Astrocyte (in vitro differentiated cells and primary cell): ENCODE data around the gene PPP1R7. TPM values are rescaled to one million over a fixed set of nuclear protein-coding genes. Genes with fewer than 3 reads are reported as not detected.
A peak's percentile ranks its signal among the peaks of the same experiment; 100 is the strongest.

Source experiments
- DNase-seq: peaks from one replicate; pipeline ENCODE4 v3.0.0-alpha.2; 2010; ENCODE audit warnings: low read depth
- FAIRE-seq: peaks from 2 replicates; lab custom pipeline; 2011; peaks lifted over from hg19 to GRCh38; lab: Jason Lieb, UNC
- H2AFZ ChIP-seq: 2 replicates; pipeline ENCODE4 v1.6.0; 2012; ENCODE audit warnings: low read depth, low read length, inconsistent platforms
- H3K27ac ChIP-seq: 2 replicates; pipeline ENCODE4 v1.5.1; 2011; ENCODE audit warnings: low read depth, low read length, inconsistent platforms
- H3K27me3 ChIP-seq: 2 replicates; pipeline ENCODE4 v1.6.0; 2011; ENCODE audit warnings: low read length, inconsistent platforms; ENCODE audit not compliant: insufficient read depth
- H3K36me3 ChIP-seq: 2 replicates; pipeline ENCODE4 v1.5.1; 2011; ENCODE audit warnings: low read length, inconsistent platforms; ENCODE audit not compliant: insufficient read depth
- H3K4me1 ChIP-seq: 2 replicates; pipeline ENCODE4 v1.5.1; 2011; ENCODE audit warnings: low read length, inconsistent platforms; ENCODE audit not compliant: insufficient read depth
- H3K4me2 ChIP-seq: 2 replicates; pipeline ENCODE4 v1.6.0; 2012; ENCODE audit warnings: low read length, inconsistent platforms
- H3K4me3 ChIP-seq: 2 replicates; pipeline ENCODE4 v1.5.1; 2011; ENCODE audit warnings: low read depth, mild to moderate bottlenecking, low read length, inconsistent platforms; ENCODE audit not compliant: insufficient read depth
- H3K79me2 ChIP-seq: 2 replicates; pipeline ENCODE4 v1.6.0; 2012; ENCODE audit warnings: mild to moderate bottlenecking, low read length, inconsistent platforms; ENCODE audit not compliant: insufficient read depth
- H3K9ac ChIP-seq: 2 replicates; pipeline ENCODE4 v1.6.0; 2012; ENCODE audit warnings: mild to moderate bottlenecking, low read length, inconsistent platforms
- H3K9me3 ChIP-seq: 2 replicates; pipeline ENCODE4 v1.5.1; 2012; ENCODE audit warnings: low read depth, mild to moderate bottlenecking, low read length, inconsistent platforms; ENCODE audit not compliant: insufficient read depth
- H4K20me1 ChIP-seq: 2 replicates; pipeline ENCODE4 v1.6.0; 2012; ENCODE audit warnings: low read length, inconsistent platforms; ENCODE audit not compliant: insufficient read depth
- H3K27ac Mint-ChIP-seq: one replicate; pipeline ENCODE4 v1.8.0; 2021; ENCODE audit warnings: mild to moderate bottlenecking, mixed read lengths; ENCODE audit not compliant: unreplicated experiment
- H3K27me3 Mint-ChIP-seq: one replicate; pipeline ENCODE4 v1.8.0; 2021; ENCODE audit warnings: low read depth, mixed read lengths; ENCODE audit not compliant: unreplicated experiment
- H3K36me3 Mint-ChIP-seq: one replicate; pipeline ENCODE4 v1.8.0; 2021; ENCODE audit warnings: low read depth, mixed read lengths; ENCODE audit not compliant: unreplicated experiment
- H3K4me1 Mint-ChIP-seq: one replicate; pipeline ENCODE4 v1.8.0; 2021; ENCODE audit warnings: low read depth, mixed read lengths; ENCODE audit not compliant: unreplicated experiment
- H3K4me3 Mint-ChIP-seq: one replicate; pipeline ENCODE4 v1.8.0; 2021; ENCODE audit warnings: mild to moderate bottlenecking, moderate library complexity, mixed read lengths; ENCODE audit not compliant: unreplicated experiment
- H3K9me3 Mint-ChIP-seq: one replicate; pipeline ENCODE4 v1.8.0; 2021; ENCODE audit warnings: mild to moderate bottlenecking, mixed read lengths; ENCODE audit not compliant: unreplicated experiment
- EZH2 ChIP-seq: IDR thresholded peaks from 2 replicates; pipeline ENCODE4 v1.6.1; 2012; ENCODE audit warnings: mild to moderate bottlenecking, low read length, inconsistent platforms; ENCODE audit not compliant: insufficient read depth
- total RNA-seq: library from RNA; stranded (reverse); gene quantifications from 2 replicates; pipeline ENCODE4 v1.2.1, GENCODE V29; 2021
- TF ChIP-seq, protein P1 (sequence below): IDR thresholded peaks from 2 replicates; pipeline ENCODE4 v1.5.1; 2011; ENCODE audit warnings: low read depth, mild to moderate bottlenecking, inconsistent platforms, low read length, moderate library complexity; ENCODE audit not compliant: insufficient read depth

Gene PPP1R7
- total RNA-seq, 1 donor from 2014 or later = 53.4 TPM

DNA sequence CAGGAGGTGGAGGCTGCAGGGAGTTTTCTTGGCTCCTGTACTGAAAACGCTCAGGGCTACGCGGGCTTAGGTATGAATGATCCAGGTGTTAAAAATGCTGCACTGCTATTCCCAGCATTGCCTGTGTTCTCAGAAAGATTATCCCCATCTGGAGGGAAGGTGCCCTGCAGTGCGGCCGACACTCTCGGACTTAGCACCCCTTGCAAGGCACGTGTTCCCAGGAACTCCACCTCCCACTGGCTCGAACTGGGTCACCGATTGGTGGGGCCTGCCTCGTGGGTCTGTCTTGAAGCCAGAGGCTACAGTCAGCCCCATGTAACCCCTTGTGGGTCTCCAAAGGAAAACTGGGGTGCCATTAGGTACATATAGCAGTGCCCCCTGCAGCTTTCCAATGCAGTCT lies 63.9 kb downstream of the PPP1R7 start:
- Histone ChIP-seq H3K4me3 (no peak overlapping the region), H3K27me3 (peaks cover 5% of the 10 kb centered on the region), H3K4me1 (no peaks in the 10 kb centered on the region), H2AFZ (no peak overlapping the region), H3K36me3 (no peaks in the 10 kb centered on the region), H3K9me3 (no peaks in the 10 kb centered on the region), H3K79me2 (no peaks in the 10 kb centered on the region), H3K27ac (no peak overlapping the region), H3K9ac (no peak overlapping the region), H4K20me1 (no peaks in the 10 kb centered on the region), H3K4me2 (no peak overlapping the region)
- no peak overlapping the region for H3K4me3 Mint-ChIP-seq
- peaks cover 23% of the 10 kb centered on the region for H3K27me3 Mint-ChIP-seq
- H3K27ac Mint-ChIP-seq = no peak overlapping the region
- TF ChIP-seq, protein P1, sequence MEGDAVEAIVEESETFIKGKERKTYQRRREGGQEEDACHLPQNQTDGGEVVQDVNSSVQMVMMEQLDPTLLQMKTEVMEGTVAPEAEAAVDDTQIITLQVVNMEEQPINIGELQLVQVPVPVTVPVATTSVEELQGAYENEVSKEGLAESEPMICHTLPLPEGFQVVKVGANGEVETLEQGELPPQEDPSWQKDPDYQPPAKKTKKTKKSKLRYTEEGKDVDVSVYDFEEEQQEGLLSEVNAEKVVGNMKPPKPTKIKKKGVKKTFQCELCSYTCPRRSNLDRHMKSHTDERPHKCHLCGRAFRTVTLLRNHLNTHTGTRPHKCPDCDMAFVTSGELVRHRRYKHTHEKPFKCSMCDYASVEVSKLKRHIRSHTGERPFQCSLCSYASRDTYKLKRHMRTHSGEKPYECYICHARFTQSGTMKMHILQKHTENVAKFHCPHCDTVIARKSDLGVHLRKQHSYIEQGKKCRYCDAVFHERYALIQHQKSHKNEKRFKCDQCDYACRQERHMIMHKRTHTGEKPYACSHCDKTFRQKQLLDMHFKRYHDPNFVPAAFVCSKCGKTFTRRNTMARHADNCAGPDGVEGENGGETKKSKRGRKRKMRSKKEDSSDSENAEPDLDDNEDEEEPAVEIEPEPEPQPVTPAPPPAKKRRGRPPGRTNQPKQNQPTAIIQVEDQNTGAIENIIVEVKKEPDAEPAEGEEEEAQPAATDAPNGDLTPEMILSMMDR = no peak
- TF ChIP-seq EZH2 = no peak
- no peaks in the 10 kb centered on the region for H3K36me3 Mint-ChIP-seq
- no peak for FAIRE-seq
- peaks cover 3% of the 10 kb centered on the region for H3K9me3 Mint-ChIP-seq
- peaks cover 4% of the 10 kb centered on the region for H3K4me1 Mint-ChIP-seq
- no peak for DNase-seq

DNA sequence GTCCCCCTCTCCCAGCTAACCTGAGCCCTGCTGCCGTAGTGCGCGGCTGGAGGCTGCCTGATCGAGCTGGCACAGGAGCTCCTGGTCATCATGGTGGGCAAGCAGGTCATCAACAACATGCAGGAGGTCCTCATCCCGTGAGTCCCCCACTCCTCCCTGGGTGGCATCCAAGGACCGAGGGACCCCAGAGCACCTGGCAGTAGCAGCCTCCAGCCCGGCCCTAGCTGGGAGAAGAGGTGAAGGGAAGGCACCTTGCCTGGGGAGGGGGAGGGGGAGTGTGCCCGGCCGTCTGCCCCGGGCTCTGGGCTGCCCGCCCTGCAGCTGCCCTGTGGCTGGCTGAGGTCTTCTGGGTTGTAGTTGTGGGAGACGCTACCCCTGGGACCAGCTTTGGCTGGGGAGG lies 64.5 kb downstream of the PPP1R7 start:
- peaks cover 5% of the 10 kb centered on the region for H3K4me1 Mint-ChIP-seq
- no peaks in the 10 kb centered on the region for H3K9me3 ChIP-seq
- H3K4me3 ChIP-seq = no peak overlapping the region
- no peaks in the 10 kb centered on the region for H3K36me3 Mint-ChIP-seq
- H3K27ac Mint-ChIP-seq = no peak overlapping the region
- H3K4me1 ChIP-seq = no peaks in the 10 kb centered on the region
- peaks cover 3% of the 10 kb centered on the region for H3K9me3 Mint-ChIP-seq
- H2AFZ ChIP-seq = no peak overlapping the region
- peaks cover 23% of the 10 kb centered on the region for H3K27me3 Mint-ChIP-seq
- H3K36me3 ChIP-seq = no peaks in the 10 kb centered on the region
- H3K4me3 Mint-ChIP-seq = no peak overlapping the region
- H3K27ac ChIP-seq = no peak overlapping the region
- no peaks in the 10 kb centered on the region for H4K20me1 ChIP-seq
- DNase-seq (no peak), FAIRE-seq (no peak)
- H3K27me3 ChIP-seq = peaks cover 5% of the 10 kb centered on the region
- no peaks in the 10 kb centered on the region for H3K79me2 ChIP-seq
- TF ChIP-seq, protein P1 = no peak
- no peak for TF ChIP-seq EZH2
- no peak overlapping the region for H3K4me2 ChIP-seq
- no peak overlapping the region for H3K9ac ChIP-seq

DNA sequence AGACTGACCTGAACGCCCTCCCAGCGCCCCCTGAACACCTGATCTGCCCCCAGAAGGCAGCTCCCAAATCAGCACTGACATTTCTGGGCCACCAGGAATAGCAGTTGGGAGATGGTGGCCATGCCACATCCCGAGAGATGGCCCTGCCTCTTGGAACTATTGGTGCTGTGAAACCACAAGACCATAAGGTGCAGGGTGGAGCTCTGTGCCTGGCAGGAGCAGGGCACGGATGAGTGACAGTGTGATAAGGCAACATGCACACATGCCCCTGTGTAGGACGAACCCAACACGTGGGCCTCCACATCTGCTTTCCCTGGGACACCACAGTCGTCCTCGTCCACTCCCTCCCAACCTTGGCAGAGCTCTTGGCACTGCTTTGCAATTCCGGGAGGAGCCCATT lies 65.2 kb downstream of the PPP1R7 start:
- H3K4me2 ChIP-seq = no peak overlapping the region
- H2AFZ ChIP-seq = no peak overlapping the region
- no peak overlapping the region for H3K4me3 ChIP-seq
- peaks cover 21% of the 10 kb centered on the region for H3K27me3 Mint-ChIP-seq
- no peak for TF ChIP-seq EZH2
- TF ChIP-seq, protein P1 = no peak
- H3K27me3 ChIP-seq = peaks cover 5% of the 10 kb centered on the region
- H3K27ac ChIP-seq = no peak overlapping the region
- no peak overlapping the region for H3K9ac ChIP-seq
- H3K4me1 Mint-ChIP-seq = peaks cover 5% of the 10 kb centered on the region
- no peaks in the 10 kb centered on the region for H3K79me2 ChIP-seq
- H3K36me3 ChIP-seq = no peaks in the 10 kb centered on the region
- no peaks in the 10 kb centered on the region for H3K36me3 Mint-ChIP-seq
- H3K9me3 Mint-ChIP-seq = peaks cover 2% of the 10 kb centered on the region
- no peak for FAIRE-seq
- no peak for DNase-seq
- H4K20me1 ChIP-seq = no peaks in the 10 kb centered on the region
- H3K4me3 Mint-ChIP-seq = no peak overlapping the region
- no peaks in the 10 kb centered on the region for H3K9me3 ChIP-seq
- H3K4me1 ChIP-seq = no peaks in the 10 kb centered on the region
- peak overlapping the region; percentile 34 for H3K27ac Mint-ChIP-seq
